Measurements from ENCODE around the gene FBRS. TPM values are rescaled to one million over a fixed set of nuclear protein-coding genes. Genes with fewer than 3 reads are reported as not detected.

Gene FBRS
- total RNA-seq, 2 experiments from 2014 or later = 83.8 to 84.8 TPM

GRCh38 chr16:30667361-30667905, 9.2 kb downstream of the FBRS start:
- peaks cover 38% of the 10 kb centered on the region for H3K36me3 Mint-ChIP-seq (ENCODE audit: low read depth)
- CTCF ChIA-PET = interaction anchor here (1.2 to 1.3 kb wide), 2 partner anchors 13 to 30 kb away, joined by 4 read pairs; no protein-coding TSS in a partner anchor

GRCh38 chr16:30668393-30668792, 10.2 kb downstream of the FBRS start:
- intact Hi-C loops (cut with micrococcal nuclease) = no loop called here
- Mint-ChIP-seq H3K4me1 (ENCODE audit: low read depth) (peaks cover 11% of the 10 kb centered on the region), H3K27me3 (ENCODE audit: low read depth) (no peaks in the 10 kb centered on the region), H3K36me3 (ENCODE audit: low read depth) (peaks cover 30% of the 10 kb centered on the region), H3K9me3 (no peaks in the 10 kb centered on the region), H3K4me3 (no peak overlapping the region), H3K27ac (no peak overlapping the region)
- no peak for DNase-seq
- CTCF ChIA-PET = interaction anchor here (1.3 kb wide), 1 partner anchor 12 kb away, joined by 4 read pairs; no protein-coding TSS in a partner anchor

More at GRCh38 chr16:30667361-30667905, 9.2 kb downstream of the FBRS start:
- DNase-seq = no peak
- H3K27ac Mint-ChIP-seq = peak overlapping the region; percentile 1
- peaks cover 20% of the 10 kb centered on the region for H3K4me1 Mint-ChIP-seq (ENCODE audit: low read depth)
- no peak overlapping the region for H3K4me3 Mint-ChIP-seq
- no peaks in the 10 kb centered on the region for H3K27me3 Mint-ChIP-seq (ENCODE audit: low read depth)
- intact Hi-C loops (cut with micrococcal nuclease) = no loop called here
- H3K9me3 Mint-ChIP-seq = no peaks in the 10 kb centered on the region

- intact Hi-C loops (cut with micrococcal nuclease) = no loop called here
- Mint-ChIP-seq H3K4me1 (ENCODE audit: low read depth) (peaks cover 6% of the 10 kb centered on the region), H3K27me3 (ENCODE audit: low read depth) (no peaks in the 10 kb centered on the region), H3K9me3 (no peaks in the 10 kb centered on the region), H3K27ac (no peak overlapping the region), H3K36me3 (ENCODE audit: low read depth) (peaks cover 25% of the 10 kb centered on the region), H3K4me3 (no peak overlapping the region)
- no peak for DNase-seq
- CTCF ChIA-PET = interaction anchor here (0.6 to 1.3 kb wide), 2 partner anchors 11 to 14 kb away, joined by 4 read pairs; no protein-coding TSS in a partner anchor
Measured at GRCh38 chr16:30669026-30669902, 11.0 kb downstream of the FBRS start.

GRCh38 chr16:30669903-30670824, 11.9 kb downstream of the FBRS start:
- intact Hi-C loops (cut with micrococcal nuclease) = no loop called here
- DNase-seq = no peak
- CTCF ChIA-PET = no interaction called here
- Mint-ChIP-seq H3K4me3 (no peak overlapping the region), H3K4me1 (ENCODE audit: low read depth) (peaks cover 5% of the 10 kb centered on the region), H3K9me3 (no peaks in the 10 kb centered on the region), H3K27me3 (ENCODE audit: low read depth) (no peaks in the 10 kb centered on the region), H3K36me3 (ENCODE audit: low read depth) (peaks cover 20% of the 10 kb centered on the region), H3K27ac (no peak overlapping the region)

GRCh38 chr16:30675143-30675542, 16.9 kb downstream of the FBRS start:
- intact Hi-C loops (cut with micrococcal nuclease) = no loop called here
- no peaks in the 10 kb centered on the region for H3K27me3 Mint-ChIP-seq (ENCODE audit: low read depth)
- CTCF ChIA-PET = interaction anchor here (0.6 to 1.2 kb wide), 3 partner anchors 15 to 179 kb away, joined by 4 read pairs; no protein-coding TSS in a partner anchor
- no peaks in the 10 kb centered on the region for H3K36me3 Mint-ChIP-seq (ENCODE audit: low read depth)
- DNase-seq = no peak
- H3K9me3 Mint-ChIP-seq = no peaks in the 10 kb centered on the region
- no peaks in the 10 kb centered on the region for H3K4me1 Mint-ChIP-seq (ENCODE audit: low read depth)
- no peak overlapping the region for H3K27ac Mint-ChIP-seq
- no peak overlapping the region for H3K4me3 Mint-ChIP-seq

GRCh38 chr16:30677931-30678585, 19.8 kb downstream of the FBRS start:
- no peaks in the 10 kb centered on the region for H3K9me3 Mint-ChIP-seq
- CTCF ChIA-PET = interaction anchor here (1.3 kb wide), 1 partner anchor 19 kb away, joined by 5 read pairs; no protein-coding TSS in a partner anchor
- H3K4me1 Mint-ChIP-seq (ENCODE audit: low read depth) = no peaks in the 10 kb centered on the region
- no peaks in the 10 kb centered on the region for H3K36me3 Mint-ChIP-seq (ENCODE audit: low read depth)
- no peak overlapping the region for H3K27ac Mint-ChIP-seq
- H3K27me3 Mint-ChIP-seq (ENCODE audit: low read depth) = no peaks in the 10 kb centered on the region
- intact Hi-C loops (cut with micrococcal nuclease) = no loop called here
- DNase-seq = no peak
- H3K4me3 Mint-ChIP-seq = no peak overlapping the region

GRCh38 chr16:30678586-30678970, 20.3 kb downstream of the FBRS start:
- DNase-seq = no peak
- H3K27me3 Mint-ChIP-seq (ENCODE audit: low read depth) = no peaks in the 10 kb centered on the region
- CTCF ChIA-PET = interaction anchor here (1.3 kb wide), 1 partner anchor 18 kb away, joined by 5 read pairs; no protein-coding TSS in a partner anchor
- H3K27ac Mint-ChIP-seq = no peak overlapping the region
- intact Hi-C loops (cut with micrococcal nuclease) = no loop called here
- no peak overlapping the region for H3K4me3 Mint-ChIP-seq
- no peaks in the 10 kb centered on the region for H3K4me1 Mint-ChIP-seq (ENCODE audit: low read depth)
- H3K9me3 Mint-ChIP-seq = no peaks in the 10 kb centered on the region
- no peaks in the 10 kb centered on the region for H3K36me3 Mint-ChIP-seq (ENCODE audit: low read depth)

GRCh38 chr16:30680326-30680725, 22.1 kb downstream of the FBRS start:
- CTCF ChIA-PET = interaction anchor here (1.1 to 1.5 kb wide), 2 partner anchors 12 to 13 kb away, joined by 3 to 4 read pairs; no protein-coding TSS in a partner anchor
- no peak overlapping the region for H3K27ac Mint-ChIP-seq
- no peaks in the 10 kb centered on the region for H3K27me3 Mint-ChIP-seq (ENCODE audit: low read depth)
- H3K9me3 Mint-ChIP-seq = no peaks in the 10 kb centered on the region
- intact Hi-C loops (cut with micrococcal nuclease) = no loop called here
- H3K4me1 Mint-ChIP-seq (ENCODE audit: low read depth) = no peaks in the 10 kb centered on the region
- no peak overlapping the region for H3K4me3 Mint-ChIP-seq
- DNase-seq = no peak
- no peaks in the 10 kb centered on the region for H3K36me3 Mint-ChIP-seq (ENCODE audit: low read depth)

- no peak overlapping the region for H3K4me3 Mint-ChIP-seq
- CTCF ChIA-PET = interaction anchor here (1.0 kb wide), 1 partner anchor 11 kb away, joined by 3 read pairs; the partner anchor contains the start of gene SRCAP
- H3K9me3 Mint-ChIP-seq = no peaks in the 10 kb centered on the region
- H3K27me3 Mint-ChIP-seq (ENCODE audit: low read depth) = no peaks in the 10 kb centered on the region
- DNase-seq = no peak
- intact Hi-C loops (cut with micrococcal nuclease) = no loop called here
- peaks cover 2% of the 10 kb centered on the region for H3K4me1 Mint-ChIP-seq (ENCODE audit: low read depth)
- H3K36me3 Mint-ChIP-seq (ENCODE audit: low read depth) = no peaks in the 10 kb centered on the region
- H3K27ac Mint-ChIP-seq = no peak overlapping the region
Measured at GRCh38 chr16:30688701-30689100, 30.5 kb downstream of the FBRS start.

- no peaks in the 10 kb centered on the region for H3K36me3 Mint-ChIP-seq (ENCODE audit: low read depth)
- H3K27me3 Mint-ChIP-seq (ENCODE audit: low read depth) = no peaks in the 10 kb centered on the region
- peaks cover 9% of the 10 kb centered on the region for H3K4me1 Mint-ChIP-seq (ENCODE audit: low read depth)
- CTCF ChIA-PET = interaction anchor here (0.7 to 1.9 kb wide), 2 partner anchors 8 to 16 kb away, joined by 4 to 8 read pairs; no protein-coding TSS in a partner anchor
- DNase-seq = no peak
- no peak overlapping the region for H3K4me3 Mint-ChIP-seq
- H3K9me3 Mint-ChIP-seq = no peaks in the 10 kb centered on the region
- H3K27ac Mint-ChIP-seq = no peak overlapping the region
- intact Hi-C loops (cut with micrococcal nuclease) = loop anchor here (10.0 kb wide), 1 partner anchor 137 kb away; the partner anchor contains the start of gene ZNF764
Measured at GRCh38 chr16:30691907-30692306, 33.7 kb downstream of the FBRS start.

- intact Hi-C loops (cut with micrococcal nuclease) = loop anchor here (10.0 kb wide), 1 partner anchor 138 kb away; the partner anchor contains the start of gene ZNF764
- no peak overlapping the region for H3K4me3 Mint-ChIP-seq
- H3K36me3 Mint-ChIP-seq (ENCODE audit: low read depth) = no peaks in the 10 kb centered on the region
- H3K27ac Mint-ChIP-seq = no peak overlapping the region
- H3K9me3 Mint-ChIP-seq = no peaks in the 10 kb centered on the region
- CTCF ChIA-PET = interaction anchor here (0.7 to 3.1 kb wide), 7 partner anchors 9 to 64 kb away, joined by 3 to 42 read pairs (median 8); partner anchors contain the start of gene FBRS
- no peak for DNase-seq
- peaks cover 15% of the 10 kb centered on the region for H3K4me1 Mint-ChIP-seq (ENCODE audit: low read depth)
- H3K27me3 Mint-ChIP-seq (ENCODE audit: low read depth) = no peaks in the 10 kb centered on the region
Measured at GRCh38 chr16:30692396-30693064, 34.3 kb downstream of the FBRS start.

Data from activated naive CD4-positive, alpha-beta T cell treated with anti-CD3 and anti-CD28 coated beads for 36 hours (primary cell).